A673 (cell line): Measurements from ENCODE around the gene NUBPL. TPM values are rescaled to one million over a fixed set of nuclear protein-coding genes. Genes with fewer than 3 reads are reported as not detected.

Source experiments
- BruUV-seq: library from RNA; stranded (reverse); fragments of 400-500 nt; replicated peaks from 2 replicates; lab custom pipeline; 2021; lab: Mats Ljungman, UMichigan
- CTCF ChIA-PET: fragments of 300-600 bp; sonication (Branson Sonifier 250); formaldehyde crosslinking; loops from one replicate; lab custom pipeline; 2022; ENCODE audit warnings: antibody characterized with exemption; lab: Charles Lee
- POLR2A ChIA-PET: fragments of 300-600 bp; sonication (Branson Sonifier 250); formaldehyde crosslinking; loops from one replicate; lab custom pipeline; 2022; ENCODE audit warnings: antibody characterized with exemption; ENCODE audit not compliant: low non-redundant PET; lab: Charles Lee
- DNase-seq: peaks from one replicate; pipeline ENCODE4 v3.0.0-alpha.2; 2015; ENCODE audit warnings: low spot score
- H3K27ac ChIP-seq: fragments of 200-600 bp; sonication (generic); 2 replicates; pipeline ENCODE4 v1.5.1; 2016; ENCODE audit warnings: mixed run types, low read depth, mild to moderate bottlenecking, mixed read lengths, antibody characterized with exemption, low read length; ENCODE audit not compliant: poor library complexity, severe bottlenecking
- H3K27me3 ChIP-seq: fragments of 200-600 bp; sonication (generic); replicated peaks from 2 replicates; pipeline ENCODE4 v1.6.1; 2017; ENCODE audit warnings: mixed run types, low read depth, mild to moderate bottlenecking, mixed read lengths, antibody characterized with exemption, low read length; ENCODE audit not compliant: insufficient read depth, poor library complexity
- H3K36me3 ChIP-seq: fragments of 200-600 bp; sonication (generic); 2 replicates; pipeline ENCODE4 v1.6.1; 2016; ENCODE audit warnings: mixed run types, mild to moderate bottlenecking, mixed read lengths, antibody characterized with exemption, low read length; ENCODE audit not compliant: insufficient read depth, poor library complexity, severe bottlenecking
- H3K4me1 ChIP-seq: fragments of 200-600 bp; sonication (generic); 2 replicates; pipeline ENCODE4 v1.6.1; 2017; ENCODE audit warnings: mixed run types, mild to moderate bottlenecking, mixed read lengths, antibody characterized with exemption, low read length; ENCODE audit not compliant: insufficient read depth, poor library complexity, severe bottlenecking
- H3K4me3 ChIP-seq: fragments of 200-600 bp; sonication (generic); 2 replicates; pipeline ENCODE4 v1.5.1; 2016; ENCODE audit warnings: low read depth, mixed run types, mild to moderate bottlenecking, mixed read lengths, low read length; ENCODE audit not compliant: poor library complexity, severe bottlenecking
- H3K9me3 ChIP-seq: fragments of 200-600 bp; sonication (generic); 2 replicates; pipeline ENCODE4 v1.6.1; 2016; ENCODE audit warnings: mixed run types, low read depth, mild to moderate bottlenecking, mixed read lengths, antibody characterized with exemption, low read length; ENCODE audit not compliant: poor library complexity, severe bottlenecking
- CTCF ChIP-seq: fragments of 300-800, 200-600 bp; sonication (generic); conservative IDR thresholded peaks from 2 replicates; pipeline ENCODE4 v1.5.1; 2017; ENCODE audit warnings: low read depth, mild to moderate bottlenecking, antibody characterized with exemption, low read length, moderate library complexity, mixed read lengths
- EZH2 ChIP-seq: fragments of 200-600 bp; sonication (generic); IDR thresholded peaks from 2 replicates; pipeline ENCODE4 v1.6.1; 2017; ENCODE audit warnings: borderline replicate concordance, low read depth, mild to moderate bottlenecking, mixed read lengths, antibody characterized with exemption, low read length; ENCODE audit not compliant: poor library complexity, severe bottlenecking
- intact Hi-C: fragments of 100-400 bp; cut with micrococcal nuclease; formaldehyde crosslinking; loops from one replicate; pipeline ENCODE4 v1.10.0; 2022; ENCODE audit not compliant: unreplicated experiment
- total RNA-seq: library from RNA; stranded (reverse); gene quantifications from 2 replicates; pipeline ENCODE4 v1.2.3, GENCODE V29; 2021

The NUBPL gene
- total RNA-seq, 1 experiment from 2014 or later, result 15.5 TPM

GRCh38 chr14:31761325-31761724 is 200.1 kb downstream of the NUBPL start:
- Histone ChIP-seq H3K4me1 (no peaks in the 10 kb centered on the region), H3K27ac (no peak overlapping the region), H3K36me3 (no peaks in the 10 kb centered on the region), H3K9me3 (no peaks in the 10 kb centered on the region), H3K4me3 (no peak overlapping the region), H3K27me3 (no peaks in the 10 kb centered on the region)
- TF ChIP-seq CTCF, result no peak
- no TSS peak for BruUV-seq
- ChIA-PET CTCF (no interaction called here), POLR2A (no interaction called here)
- intact Hi-C loops, result no loop called here
- DNase-seq, result no peak

- intact Hi-C loops, result no loop called here
- H3K4me1 ChIP-seq, result no peaks in the 10 kb centered on the region
- BruUV-seq, result no TSS peak
- ChIA-PET CTCF (no interaction called here), POLR2A (no interaction called here)
- no peak overlapping the region for H3K27ac ChIP-seq
- no peak overlapping the region for H3K4me3 ChIP-seq
- no peak for DNase-seq
- H3K27me3 ChIP-seq, result no peaks in the 10 kb centered on the region
- TF ChIP-seq CTCF, result no peak
- TF ChIP-seq EZH2, result no peak
- H3K9me3 ChIP-seq, result no peaks in the 10 kb centered on the region
- H3K36me3 ChIP-seq, result no peaks in the 10 kb centered on the region
These were observed 201.8 kb downstream of the NUBPL start for GRCh38 chr14:31763041-31763440.

- Histone ChIP-seq H3K9me3 (no peaks in the 10 kb centered on the region), H3K27me3 (no peaks in the 10 kb centered on the region), H3K36me3 (no peaks in the 10 kb centered on the region), H3K4me1 (no peaks in the 10 kb centered on the region), H3K27ac (no peak overlapping the region), H3K4me3 (no peak overlapping the region)
- intact Hi-C loops, result no loop called here
- no TSS peak for BruUV-seq
- CTCF ChIA-PET, result no interaction called here
- POLR2A ChIA-PET, result no interaction called here
- TF ChIP-seq CTCF (no peak), EZH2 (no peak)
- no peak for DNase-seq
These were observed 205.2 kb downstream of the NUBPL start for GRCh38 chr14:31766315-31766892.
